Thoracic aorta (tissue), 2 donors: ENCODE data around the gene SMR3A. TPM values are rescaled to one million over a fixed set of nuclear protein-coding genes. Genes with fewer than 3 reads are reported as not detected.

Source experiments
- ATAC-seq: fragments of 150-250 bp; one replicate; pipeline ENCODE4 v1.8.0; 2017; ENCODE audit warnings: low read depth; ENCODE audit not compliant: insufficient number of reproducible peaks, low FRiP score
- DNase-seq: peaks from one replicate; pipeline ENCODE4 v3.0.0-alpha.2; 2020; ENCODE audit warnings: low spot score
- H3K27ac ChIP-seq, 2 donors: fragments of 200-600 bp; sonication (generic); 1 replicate in 1 of 2; 2 replicates in 1 of 2; pipeline ENCODE4 v1.5.1; 2016; ENCODE audit warnings: mild to moderate bottlenecking in 2 of 2, moderate library complexity in 2 of 2
- H3K27me3 ChIP-seq: fragments of 200-600 bp; sonication (generic); replicated peaks from 2 replicates; pipeline ENCODE4 v1.6.0; 2016; ENCODE audit warnings: mild to moderate bottlenecking; ENCODE audit not compliant: insufficient read depth
- H3K36me3 ChIP-seq: fragments of 200-600 bp; sonication (generic); one replicate; pipeline ENCODE4 v1.5.1; 2016
- H3K4me1 ChIP-seq, 2 donors: fragments of 200-600 bp; sonication (generic); 1 replicate in 1 of 2; 2 replicates in 1 of 2; pipeline versions ENCODE4 v1.5.1 to v1.6.0; 2016; ENCODE audit warnings: low read depth in 2 of 2, mild to moderate bottlenecking in 1 of 2; ENCODE audit not compliant: control insufficient read depth in 1 of 2
- H3K4me3 ChIP-seq: fragments of 200-600 bp; sonication (generic); 2 replicates; pipeline ENCODE4 v1.5.1; 2016; ENCODE audit warnings: mild to moderate bottlenecking
- H3K9me3 ChIP-seq: fragments of 200-600 bp; sonication (generic); 2 replicates; pipeline ENCODE4 v1.5.1; 2016
- CTCF ChIP-seq: fragments of 200-600 bp; sonication (generic); IDR thresholded peaks from one replicate; pipeline ENCODE4 v1.5.1; 2019; ENCODE audit warnings: antibody characterized with exemption
- total RNA-seq, 2 donors: library from RNA; depleted of rRNA; stranded (reverse); fragments of >200 nt; gene quantifications; one replicate each; pipeline versions ENCODE4 v1.1.0 to v1.2.3, GENCODE V29; 2016

SMR3A gene
- total RNA-seq, 2 donors from 2014 or later, result not detected

- Histone ChIP-seq H3K9me3 (no peaks in the 10 kb centered on the region), H3K36me3 (no peaks in the 10 kb centered on the region), H3K4me3 (no peak within 1 kb of the TSS), H3K4me1 (no peaks in the 10 kb centered on the region), H3K27me3 (no peaks in the 10 kb centered on the region), H3K27ac (no peak within 1 kb of the TSS)
- DNase-seq (no peak), ATAC-seq (no peak)
- TF ChIP-seq CTCF, result no peak
Observed at GRCh38 chr4:70382691-70383181, 22.2 kb downstream of the SMR3A start, which contains the start of gene SMR3B. TSS of gene SMR3B (plus strand) at chr4:70383131. CDS start at chr4:70384511, 1,380 bp downstream.

- no peak for TF ChIP-seq CTCF
- no peaks in the 10 kb centered on the region for H3K36me3 ChIP-seq
- DNase-seq (no peak), ATAC-seq (no peak)
- H3K9me3 ChIP-seq, result no peaks in the 10 kb centered on the region
- H3K27ac ChIP-seq, result no peak overlapping the region
- H3K4me3 ChIP-seq, result no peak overlapping the region
- no peaks in the 10 kb centered on the region for H3K4me1 ChIP-seq
- H3K27me3 ChIP-seq, result no peaks in the 10 kb centered on the region
Observed at GRCh38 chr4:70392057-70392776, 31.7 kb downstream of the SMR3A start.

- H3K9me3 ChIP-seq, result no peaks in the 10 kb centered on the region
- TF ChIP-seq CTCF, result no peak
- no peak within 1 kb of the TSS for H3K27ac ChIP-seq
- DNase-seq (no peak), ATAC-seq (no peak)
- no peak within 1 kb of the TSS for H3K4me3 ChIP-seq
- H3K4me1 ChIP-seq, result no peaks in the 10 kb centered on the region
- no peaks in the 10 kb centered on the region for H3K27me3 ChIP-seq
- H3K36me3 ChIP-seq, result no peaks in the 10 kb centered on the region
Observed at GRCh38 chr4:70397580-70397979, 37.0 kb downstream of the SMR3A start, which contains the start of gene OPRPN. TSS of gene OPRPN (plus strand) at chr4:70397940. CDS start at chr4:70399286, 1,346 bp downstream.

- no peaks in the 10 kb centered on the region for H3K9me3 ChIP-seq
- no peaks in the 10 kb centered on the region for H3K4me1 ChIP-seq
- DNase-seq, result no peak
- no peak for ATAC-seq
- no peak for TF ChIP-seq CTCF
- no peaks in the 10 kb centered on the region for H3K36me3 ChIP-seq
- no peak overlapping the region for H3K4me3 ChIP-seq
- no peaks in the 10 kb centered on the region for H3K27me3 ChIP-seq
- no peak overlapping the region for H3K27ac ChIP-seq
Observed at GRCh38 chr4:70399319-70399718, 38.8 kb downstream of the SMR3A start.

- no peaks in the 10 kb centered on the region for H3K4me1 ChIP-seq
- H3K9me3 ChIP-seq, result no peaks in the 10 kb centered on the region
- H3K27me3 ChIP-seq, result no peaks in the 10 kb centered on the region
- ATAC-seq (no peak), DNase-seq (no peak)
- H3K4me3 ChIP-seq, result no peak overlapping the region
- TF ChIP-seq CTCF, result no peak
- H3K27ac ChIP-seq, result no peak overlapping the region
- H3K36me3 ChIP-seq, result no peaks in the 10 kb centered on the region
Observed at GRCh38 chr4:70402762-70403161, 42.2 kb downstream of the SMR3A start.
